Parathyroid adenoma (tissue), 2 donors: ENCODE measurements around the gene PLAC8.
A peak's percentile ranks its signal among the peaks of the same experiment; 100 is the strongest.
"Not testable (repeated sequence)": the region's sequence is repeated elsewhere in the genome, so short reads cannot be mapped to it uniquely, and the experiment has no call there.

Experiments
- H2AFZ ChIP-seq: fragments of 300-600 bp; sonication (generic); one replicate; pipeline ENCODE4 v1.7.0; 2017; ENCODE audit warnings: antibody characterized with exemption, mild to moderate bottlenecking
- H3K27ac ChIP-seq: fragments of 300-600 bp; sonication (generic); one replicate; pipeline ENCODE4 v1.7.0; 2017
- H3K27me3 ChIP-seq: fragments of 300-600 bp; sonication (generic); one replicate; pipeline ENCODE4 v1.7.0; 2017; ENCODE audit warnings: low read length; ENCODE audit not compliant: control insufficient read depth, insufficient read depth
- H3K36me3 ChIP-seq: fragments of 300-600 bp; sonication (generic); one replicate; pipeline ENCODE4 v1.7.0; 2017; ENCODE audit warnings: low read length; ENCODE audit not compliant: control insufficient read depth, insufficient read depth
- H3K4me1 ChIP-seq: fragments of 300-600 bp; sonication (generic); one replicate; pipeline ENCODE4 v1.7.0; 2017; ENCODE audit warnings: control low read depth
- H3K4me2 ChIP-seq: fragments of 300-600 bp; sonication (generic); one replicate; pipeline ENCODE4 v1.7.0; 2017; ENCODE audit warnings: low read length
- H3K4me3 ChIP-seq: fragments of 300-600 bp; sonication (generic); one replicate; pipeline ENCODE4 v1.7.0; 2017; ENCODE audit warnings: low read depth, low read length
- H3K79me2 ChIP-seq: fragments of 300-600 bp; sonication (generic); one replicate; pipeline ENCODE4 v1.7.0; 2017; ENCODE audit warnings: control low read depth
- H3K9ac ChIP-seq: fragments of 300-600 bp; sonication (generic); one replicate; pipeline ENCODE4 v1.7.0; 2017; ENCODE audit warnings: mild to moderate bottlenecking
- H3K9me3 ChIP-seq: fragments of 300-600 bp; sonication (generic); one replicate; pipeline ENCODE4 v1.7.0; 2017; ENCODE audit warnings: low read length; ENCODE audit not compliant: control insufficient read depth
- TF ChIP-seq, protein P1 (sequence below): fragments of 300-600 bp; sonication (generic); IDR thresholded peaks from one replicate; pipeline ENCODE4 v1.7.0; 2017; ENCODE audit warnings: antibody characterized with exemption, mild to moderate bottlenecking
- donor health status: primary hyperparathyroidism.

The PLAC8 gene

DNA sequence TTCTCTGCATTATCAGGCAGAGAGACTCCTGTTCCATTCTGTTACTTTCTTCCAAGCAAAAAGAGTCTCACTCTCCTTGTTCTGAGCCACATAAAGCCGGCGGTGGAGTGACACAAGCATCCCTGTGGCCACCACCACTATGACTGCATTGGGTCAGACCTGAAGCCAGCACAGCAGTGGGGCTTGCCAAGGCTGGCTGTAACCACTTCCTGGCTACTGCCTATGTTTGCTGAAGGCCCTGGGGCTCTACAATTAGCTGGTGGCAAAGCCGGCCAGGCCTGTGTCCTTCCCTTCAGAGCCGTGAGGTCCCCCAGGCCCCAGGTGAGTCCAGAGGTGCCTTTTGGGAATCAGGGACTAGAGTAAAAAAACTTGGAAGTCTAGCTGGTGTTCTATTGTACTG, 31.8 kb downstream of the PLAC8 start:
- Histone ChIP-seq H3K27ac (no peak overlapping the region), H3K9me3 (no peaks in the 10 kb centered on the region), H3K4me3 (no peak overlapping the region), H3K4me2 (no peak overlapping the region), H3K36me3 (no peaks in the 10 kb centered on the region), H2AFZ (no peak overlapping the region), H3K79me2 (no peaks in the 10 kb centered on the region), H3K4me1 (no peaks in the 10 kb centered on the region), H3K27me3 (no peaks in the 10 kb centered on the region), H3K9ac (no peak overlapping the region)
- TF ChIP-seq, protein P1, sequence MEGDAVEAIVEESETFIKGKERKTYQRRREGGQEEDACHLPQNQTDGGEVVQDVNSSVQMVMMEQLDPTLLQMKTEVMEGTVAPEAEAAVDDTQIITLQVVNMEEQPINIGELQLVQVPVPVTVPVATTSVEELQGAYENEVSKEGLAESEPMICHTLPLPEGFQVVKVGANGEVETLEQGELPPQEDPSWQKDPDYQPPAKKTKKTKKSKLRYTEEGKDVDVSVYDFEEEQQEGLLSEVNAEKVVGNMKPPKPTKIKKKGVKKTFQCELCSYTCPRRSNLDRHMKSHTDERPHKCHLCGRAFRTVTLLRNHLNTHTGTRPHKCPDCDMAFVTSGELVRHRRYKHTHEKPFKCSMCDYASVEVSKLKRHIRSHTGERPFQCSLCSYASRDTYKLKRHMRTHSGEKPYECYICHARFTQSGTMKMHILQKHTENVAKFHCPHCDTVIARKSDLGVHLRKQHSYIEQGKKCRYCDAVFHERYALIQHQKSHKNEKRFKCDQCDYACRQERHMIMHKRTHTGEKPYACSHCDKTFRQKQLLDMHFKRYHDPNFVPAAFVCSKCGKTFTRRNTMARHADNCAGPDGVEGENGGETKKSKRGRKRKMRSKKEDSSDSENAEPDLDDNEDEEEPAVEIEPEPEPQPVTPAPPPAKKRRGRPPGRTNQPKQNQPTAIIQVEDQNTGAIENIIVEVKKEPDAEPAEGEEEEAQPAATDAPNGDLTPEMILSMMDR: no peak

DNA sequence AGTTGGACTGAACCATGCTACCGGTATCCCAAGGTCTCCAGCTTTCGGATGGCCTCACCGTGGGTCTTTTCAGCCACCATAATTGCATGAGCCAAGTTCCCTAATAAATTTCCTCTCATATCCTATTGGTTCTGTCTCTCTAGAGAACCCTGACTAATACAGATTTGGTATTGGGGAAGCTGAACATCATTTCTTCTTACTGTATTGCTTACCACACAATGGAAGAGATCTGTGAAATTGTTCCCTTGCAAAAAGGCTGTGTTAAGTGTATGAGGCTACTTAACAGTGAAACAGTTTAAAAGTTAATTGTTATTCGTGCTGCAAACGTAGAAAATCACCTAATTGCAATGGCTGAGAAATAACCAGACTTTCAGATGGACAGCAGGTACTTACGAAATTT, 34.0 kb downstream of the PLAC8 start:
- H3K27ac ChIP-seq: no peak overlapping the region
- no peak overlapping the region for H3K4me3 ChIP-seq
- no peaks in the 10 kb centered on the region for H3K27me3 ChIP-seq
- no peaks in the 10 kb centered on the region for H3K36me3 ChIP-seq
- no peak overlapping the region for H3K9ac ChIP-seq
- no peaks in the 10 kb centered on the region for H3K4me1 ChIP-seq
- no peaks in the 10 kb centered on the region for H3K9me3 ChIP-seq
- no peak overlapping the region for H3K4me2 ChIP-seq
- TF ChIP-seq, protein P1: no peak
- no peaks in the 10 kb centered on the region for H3K79me2 ChIP-seq
- H2AFZ ChIP-seq: no peak overlapping the region

DNA sequence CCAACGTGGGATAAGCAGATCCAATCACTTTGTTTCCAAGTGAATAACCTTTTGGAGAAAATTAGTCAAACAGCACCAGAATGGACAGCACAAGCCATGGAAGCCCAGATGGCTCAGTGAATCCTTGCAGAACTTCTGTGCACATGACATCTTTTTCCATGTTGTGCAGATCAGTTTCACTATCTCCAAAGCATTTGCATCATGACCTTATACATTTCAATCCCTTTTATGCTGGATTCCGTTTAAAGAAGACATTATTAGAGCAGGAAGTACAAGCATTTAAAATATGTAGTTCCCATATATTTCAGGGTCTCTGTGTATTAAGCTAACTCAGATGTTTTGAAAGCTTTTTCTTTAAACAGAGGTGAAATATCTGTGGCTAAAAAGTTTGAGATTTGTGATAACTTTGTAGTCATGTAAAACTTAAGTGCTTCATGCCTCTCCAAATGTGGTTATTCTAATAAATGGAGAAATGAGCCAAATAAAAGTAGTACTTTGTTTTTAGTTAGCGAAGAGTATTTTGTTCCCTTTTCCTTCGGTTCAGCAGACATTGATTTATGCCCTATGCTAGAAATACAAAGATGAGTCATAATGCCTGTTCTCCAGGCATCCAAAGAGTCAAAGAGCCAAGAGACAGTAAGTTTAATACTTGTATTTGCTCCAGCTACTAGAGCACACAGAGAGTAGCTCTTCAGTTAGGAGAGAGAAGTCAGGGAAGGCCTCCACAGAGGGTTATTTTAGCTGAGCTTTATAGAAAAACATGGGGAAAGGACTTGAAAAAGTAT, 39.0 kb downstream of the PLAC8 start:
- Histone ChIP-seq H3K4me1 (no peaks in the 10 kb centered on the region), H3K79me2 (no peaks in the 10 kb centered on the region), H3K27ac (no peak overlapping the region), H2AFZ (no peak overlapping the region), H3K4me2 (no peak overlapping the region), H3K27me3 (no peaks in the 10 kb centered on the region), H3K4me3 (no peak overlapping the region), H3K9ac (no peak overlapping the region), H3K9me3 (no peaks in the 10 kb centered on the region), H3K36me3 (no peaks in the 10 kb centered on the region)
- TF ChIP-seq, protein P1: no peak

DNA sequence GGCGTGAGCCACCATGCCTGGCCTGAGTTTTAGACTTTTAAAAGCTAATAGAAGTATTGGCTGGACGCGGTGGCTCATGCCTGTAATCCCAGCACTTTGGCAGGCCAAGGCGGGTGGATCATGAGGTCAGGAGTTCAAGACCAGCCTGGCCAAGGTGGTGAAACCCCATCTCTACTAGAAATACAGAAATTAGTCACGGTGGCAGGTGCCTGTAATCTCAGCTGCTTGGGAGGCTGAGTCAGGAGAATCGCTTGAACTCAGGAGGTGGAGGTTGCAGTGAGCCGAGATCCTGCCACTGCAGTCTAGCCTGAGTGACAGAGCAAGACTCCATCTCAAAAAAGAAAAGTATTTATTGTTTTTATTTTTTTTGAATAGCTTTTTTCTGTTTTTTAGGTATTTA, 39.7 kb downstream of the PLAC8 start:
- not testable (repeated sequence) for H3K79me2 ChIP-seq, H3K4me1 ChIP-seq, H3K4me3 ChIP-seq, H3K27ac ChIP-seq, H3K4me2 ChIP-seq, H3K9ac ChIP-seq, H3K9me3 ChIP-seq, H3K27me3 ChIP-seq, H2AFZ ChIP-seq, H3K36me3 ChIP-seq

DNA sequence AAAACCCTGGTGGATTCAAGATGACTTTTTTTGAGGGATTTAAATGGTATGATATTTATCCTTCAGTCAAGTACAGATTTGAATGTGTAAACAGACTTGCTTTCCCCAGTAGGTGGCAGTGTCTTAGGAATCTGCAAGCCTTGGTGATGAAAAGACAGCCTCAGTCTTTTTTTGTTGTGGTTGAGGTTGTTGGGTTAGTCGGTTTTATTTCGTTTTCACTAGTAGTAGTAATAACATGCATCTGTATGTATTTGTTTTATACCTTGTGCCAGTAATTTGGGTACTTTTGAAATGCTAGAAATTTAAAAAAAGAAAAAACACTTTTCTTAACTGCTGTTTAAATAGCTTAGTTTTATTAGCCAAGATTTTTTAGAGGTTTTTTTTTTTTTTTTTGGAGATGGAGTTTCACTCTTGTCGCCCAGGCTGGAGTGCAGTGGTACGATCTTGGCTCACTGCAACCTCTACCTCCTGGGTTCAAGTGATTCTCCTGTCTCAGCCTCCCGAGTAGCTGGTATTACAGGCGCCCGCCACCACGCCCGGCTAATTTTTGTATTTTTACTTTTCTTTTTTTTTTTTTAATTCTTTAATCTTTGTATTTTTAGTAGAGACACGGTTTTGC, 40.3 kb downstream of the PLAC8 start:
- Histone ChIP-seq H3K79me2 (no peaks in the 10 kb centered on the region), H3K9me3 (no peaks in the 10 kb centered on the region), H3K4me1 (no peaks in the 10 kb centered on the region), H3K27me3 (no peaks in the 10 kb centered on the region), H3K4me2 (no peak overlapping the region), H3K36me3 (no peaks in the 10 kb centered on the region), H3K4me3 (no peak overlapping the region), H3K27ac (no peak overlapping the region), H2AFZ (no peak overlapping the region), H3K9ac (no peak overlapping the region)
- TF ChIP-seq, protein P1: peak; percentile 52
